HG03354 (cell line): Measurements from ENCODE around the gene ALS2.
"Not testable (repeated sequence)": the region's sequence is repeated elsewhere in the genome, so short reads cannot be mapped to it uniquely, and the experiment has no call there.

Experiments
- ATAC-seq: cut with Tn5 transposase; IDR thresholded peaks from one replicate; pipeline ENCODE4 v1.9.1; 2021; ENCODE audit warnings: mild to moderate bottlenecking; ENCODE audit not compliant: unreplicated experiment, poor library complexity, severe bottlenecking

The ALS2 gene

DNA sequence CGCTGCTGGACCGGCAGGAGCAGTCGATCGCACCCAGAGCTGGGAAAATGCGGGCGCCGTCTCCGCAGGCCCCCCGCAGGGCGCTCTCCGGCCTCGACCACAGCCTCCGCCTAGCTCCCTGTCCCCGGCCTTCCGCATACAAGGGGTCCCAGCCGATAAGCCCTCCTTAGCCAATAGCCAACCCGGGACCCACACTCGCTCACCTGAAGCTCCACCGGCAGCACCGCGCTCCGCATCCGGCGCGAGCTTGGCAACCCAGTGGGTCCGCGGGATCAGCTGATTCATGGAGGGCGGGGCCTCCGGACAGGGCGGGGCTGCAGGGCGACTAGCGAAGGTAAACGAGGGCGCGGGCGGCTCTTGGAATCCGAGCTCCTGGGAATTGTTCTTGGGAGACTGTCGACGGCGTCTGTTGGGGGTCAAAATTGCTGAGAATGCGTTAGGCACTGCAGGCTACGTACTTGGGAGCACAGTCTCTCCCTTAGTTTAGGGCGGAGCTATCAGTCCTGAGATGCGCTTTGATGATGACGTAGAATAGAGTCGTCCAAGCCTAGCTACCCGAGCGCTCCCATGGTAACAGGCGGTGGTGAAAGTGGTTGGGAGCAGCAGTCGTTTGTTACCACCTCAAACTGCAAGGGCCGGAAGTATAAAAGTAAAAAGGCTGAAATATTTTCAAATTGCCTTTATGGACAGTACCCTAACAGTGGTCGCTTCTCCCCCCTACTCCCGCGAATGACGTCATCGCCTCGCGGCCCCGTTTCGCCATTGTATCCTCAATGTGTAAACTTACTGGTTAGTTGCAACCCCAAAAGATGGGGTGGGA is at the start of gene ALS2:
TSS of gene ALS2 (minus strand) at position 260 of the 820 bp plus-strand sequence. CDS start 12,048 bp downstream, outside the sequence.
- ATAC-seq: peak; percentile 95

- no peak for ATAC-seq
Measured at GRCh38 chr2:201828220-201828619, 47.5 kb upstream of the ALS2 start.

GRCh38 chr2:201827621-201828020 is 46.9 kb upstream of the ALS2 start:
- ATAC-seq: no peak

- no peak for ATAC-seq
Measured at GRCh38 chr2:201824212-201824611, 43.5 kb upstream of the ALS2 start.

DNA sequence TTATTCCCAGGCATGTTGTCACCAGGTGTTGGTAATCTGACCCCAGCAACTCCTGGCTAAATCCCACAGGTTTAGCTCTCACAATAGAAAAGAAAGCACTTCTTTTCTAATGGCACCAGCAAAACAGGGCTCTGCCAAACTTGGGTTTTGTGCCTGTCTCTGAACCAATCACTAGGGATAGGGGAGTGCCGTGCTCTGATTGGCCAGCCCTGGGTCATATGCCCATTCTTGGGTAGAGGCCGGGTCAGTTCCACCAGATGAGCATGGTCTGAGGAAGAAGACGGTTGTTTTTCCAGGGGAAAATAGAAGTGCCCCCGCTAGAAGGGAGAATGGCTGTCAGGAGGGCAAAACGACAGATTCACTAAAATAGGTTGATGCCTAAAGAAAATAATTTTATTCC is 40.3 kb upstream of the ALS2 start:
- ATAC-seq: no peak

DNA sequence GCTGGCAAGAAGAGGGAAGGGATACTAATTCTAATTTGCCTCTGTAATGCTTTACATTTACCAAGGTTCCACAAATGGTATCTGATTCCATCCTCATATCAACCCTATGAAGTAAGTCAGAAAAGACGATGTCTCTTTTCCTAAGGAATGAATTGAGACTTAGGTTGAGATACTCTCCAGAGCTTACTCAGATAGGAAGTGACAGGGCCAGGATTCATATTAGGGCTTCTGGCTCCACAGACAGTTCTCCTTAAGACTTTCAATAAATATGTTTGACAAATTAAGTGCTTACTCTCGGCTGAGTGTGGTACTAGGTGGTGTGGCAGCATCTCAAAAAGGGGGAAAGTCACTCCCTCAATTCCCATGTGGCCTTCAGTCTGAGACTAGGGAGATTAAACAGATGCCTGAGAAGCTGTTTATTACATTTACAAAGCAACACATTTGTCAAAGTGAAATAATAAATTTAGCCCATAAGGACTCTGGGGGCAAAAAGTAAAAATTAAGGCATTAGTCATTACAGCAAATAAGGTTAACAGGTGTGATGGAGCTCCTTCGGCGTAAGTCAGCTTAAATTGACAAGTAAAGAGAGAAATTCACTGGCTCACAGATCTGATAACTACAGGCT is 39.8 kb upstream of the ALS2 start:
- ATAC-seq: no peak

DNA sequence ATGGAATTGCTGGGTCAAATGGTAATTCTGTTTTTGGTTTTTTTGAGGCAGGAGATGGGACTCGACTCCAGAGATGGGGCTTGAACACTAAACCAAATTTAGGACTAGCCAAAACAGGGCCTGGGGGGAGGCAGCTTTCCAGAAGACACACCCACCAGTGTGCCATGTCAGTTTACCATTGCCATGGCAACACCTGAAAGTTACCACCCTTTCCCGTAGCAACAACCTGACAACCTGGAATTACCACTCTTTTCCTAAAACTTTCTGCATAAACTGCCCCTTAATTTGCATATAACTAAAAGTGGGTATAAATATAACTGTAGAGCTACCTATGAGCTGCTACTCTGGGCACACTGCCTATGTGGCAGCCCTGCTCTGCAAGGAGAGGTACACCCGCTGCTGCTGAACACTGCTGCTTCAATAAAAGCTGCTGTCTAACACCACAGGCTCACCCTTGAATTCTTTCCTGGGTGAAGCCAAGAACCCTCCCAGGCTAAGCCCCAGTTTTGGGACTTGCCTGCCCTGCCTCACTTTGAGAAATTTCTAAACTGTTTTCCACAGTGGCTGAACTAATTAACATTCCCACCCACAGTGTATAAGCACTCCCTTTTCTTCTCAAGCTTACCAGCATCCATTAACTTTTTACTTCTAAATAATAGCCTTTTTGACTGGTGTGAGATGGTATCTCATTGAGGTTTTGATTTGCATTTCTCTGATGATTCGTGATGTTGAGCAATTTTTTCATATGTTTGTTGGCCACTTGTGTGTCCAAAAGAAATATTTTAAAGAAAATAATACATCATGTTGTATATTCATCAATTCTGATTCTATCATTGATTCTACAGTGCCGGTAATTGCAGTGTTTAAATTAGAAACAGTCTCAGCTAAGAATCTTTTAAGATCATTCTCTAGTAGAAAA is 36.2 kb upstream of the ALS2 start:
- ATAC-seq: no peak

GRCh38 chr2:201813996-201814760 is 33.4 kb upstream of the ALS2 start:
- ATAC-seq: no peak

- not testable (repeated sequence) for ATAC-seq
Measured at GRCh38 chr2:201810604-201811003, 29.9 kb upstream of the ALS2 start.

GRCh38 chr2:201809633-201810032 is 28.9 kb upstream of the ALS2 start:
- ATAC-seq: no peak

DNA sequence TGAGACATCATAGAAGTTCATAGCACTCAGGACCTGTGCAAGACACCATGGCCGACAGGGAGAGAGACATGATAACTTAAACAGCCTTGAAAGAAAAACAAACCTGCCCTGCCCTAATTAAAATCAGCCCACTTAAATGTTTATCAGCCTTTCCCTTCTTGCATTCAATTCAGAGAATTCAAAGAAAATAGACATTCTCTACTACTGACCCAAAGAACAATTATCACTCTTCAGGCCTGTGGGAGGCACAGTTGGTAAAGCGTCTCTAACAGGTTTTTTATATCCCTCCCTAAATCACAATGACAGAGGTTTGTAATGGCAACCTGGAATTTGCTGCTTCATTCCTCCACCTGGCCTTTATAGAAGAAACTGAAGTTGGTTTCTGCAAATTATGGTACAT is 27.3 kb upstream of the ALS2 start:
- ATAC-seq: no peak

DNA sequence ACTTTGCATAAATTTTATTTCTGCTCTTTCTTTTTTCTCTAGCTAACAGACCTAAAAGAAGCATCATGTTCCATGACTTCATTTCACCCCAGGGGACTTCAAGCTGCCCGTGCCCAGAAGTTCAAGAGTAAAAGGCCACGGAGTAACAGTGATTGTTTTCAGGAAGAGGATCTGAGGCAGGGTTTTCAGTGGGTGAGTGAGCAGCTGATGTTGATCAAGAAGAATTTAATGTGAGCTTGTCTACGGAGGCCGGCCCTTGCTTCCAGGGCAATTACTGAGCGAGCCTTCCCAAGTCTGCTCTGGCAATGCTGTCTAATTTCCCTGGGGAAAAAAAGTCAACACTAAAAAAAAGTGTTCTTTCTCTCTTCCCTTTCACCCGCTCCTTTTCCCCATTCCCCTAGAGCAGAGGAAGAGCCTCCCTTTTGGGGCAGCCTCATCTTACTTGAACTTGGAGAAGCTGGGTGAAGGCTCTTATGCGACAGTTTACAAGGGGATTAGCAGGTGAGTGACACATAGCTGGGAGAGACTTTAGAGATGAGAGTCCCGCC is 26.8 kb upstream of the ALS2 start:
- ATAC-seq: no peak

DNA sequence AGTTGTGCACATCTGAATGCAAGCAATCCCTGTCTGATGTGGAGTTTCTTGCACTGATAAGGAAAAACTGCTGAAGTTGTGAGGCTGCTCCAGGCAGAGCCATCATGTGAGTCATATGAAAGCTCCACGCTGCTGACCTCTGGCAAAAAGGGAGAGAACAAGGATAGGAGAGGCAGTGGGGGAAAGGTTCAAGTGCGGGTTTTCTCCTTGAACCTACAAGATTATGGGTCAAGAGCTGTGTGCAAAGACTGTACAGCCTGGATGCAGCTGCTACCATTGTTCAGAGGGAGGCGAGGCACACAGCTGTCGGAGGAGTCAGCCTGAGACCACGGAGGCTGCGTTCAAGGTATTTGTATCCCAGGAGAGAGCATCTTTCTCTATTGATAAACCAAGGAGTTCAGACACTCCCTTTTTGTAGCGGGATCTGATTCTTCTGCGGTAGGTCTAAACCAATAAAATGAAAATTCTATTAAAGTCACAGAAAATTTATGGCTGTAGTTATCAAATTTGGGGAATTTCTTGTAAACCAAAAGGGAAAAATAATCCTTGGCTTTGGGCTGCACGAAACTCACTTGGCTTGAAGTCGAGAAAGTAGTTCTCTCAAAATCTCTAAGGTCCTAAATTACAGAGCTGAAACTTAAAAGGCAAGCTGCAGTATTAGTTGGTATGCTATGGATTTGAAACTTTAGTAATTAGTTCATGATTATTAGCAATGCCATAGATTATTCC is 25.9 kb upstream of the ALS2 start, which contains the start of gene CDK15:
TSS of gene CDK15 (plus strand) at position 96 of the 729 bp plus-strand sequence. CDS start at position 224, 128 bp downstream.
- ATAC-seq: no peak

- not testable (repeated sequence) for ATAC-seq
Measured at GRCh38 chr2:201798914-201799285, 18.2 kb upstream of the ALS2 start.

GRCh38 chr2:201798252-201798913 is 17.6 kb upstream of the ALS2 start:
- ATAC-seq: no peak

DNA sequence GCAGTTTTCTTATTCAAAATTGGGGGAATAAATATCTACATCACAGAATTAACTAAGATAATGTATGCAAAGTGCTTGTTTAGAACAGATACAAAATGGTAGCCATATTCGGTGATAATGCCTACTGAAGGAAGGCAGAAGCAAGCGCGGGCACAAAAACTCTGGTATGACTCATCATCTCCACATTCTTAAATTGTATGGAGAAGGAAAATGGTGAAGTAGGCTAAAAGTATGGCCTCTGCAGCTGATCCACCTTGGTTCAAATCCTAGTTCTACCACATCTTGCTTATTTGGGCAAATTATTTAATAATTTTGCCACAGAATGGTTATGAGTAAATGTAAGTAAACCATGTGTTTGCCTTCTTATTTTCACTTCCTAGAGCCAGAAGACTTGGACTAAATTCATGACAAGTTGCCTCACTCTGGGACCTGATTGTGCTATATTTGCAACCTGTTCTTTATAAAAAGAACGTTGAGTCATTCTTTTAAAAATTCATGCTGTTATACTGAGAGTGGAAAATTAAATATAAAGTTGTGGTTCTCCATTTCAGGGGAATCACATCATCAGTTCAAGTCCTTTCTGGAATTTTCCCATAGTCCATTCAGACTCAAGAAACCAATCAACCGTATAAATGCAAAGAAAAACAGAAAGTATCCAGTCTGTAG is 16.6 kb upstream of the ALS2 start:
- ATAC-seq: no peak

- ATAC-seq: no peak
Measured at GRCh38 chr2:201796478-201796865, 15.7 kb upstream of the ALS2 start.
